GM23338 (cell line): ENCODE measurements around the gene EPHB2. TPM values are rescaled to one million over a fixed set of nuclear protein-coding genes. Genes with fewer than 3 reads are reported as not detected.

ENCODE experiments used
- ATAC-seq: fragments of 200-7000 bp; cut with Tn5 transposase; 3 replicates; pipeline ENCODE4 v1.9.1; 2020
- DNase-seq: peaks from one replicate; pipeline ENCODE4 v3.0.0-alpha.2; 2015; ENCODE audit warnings: low spot score
- H2AFZ ChIP-seq: fragments of 200-600 bp; sonication (generic); 2 replicates; pipeline ENCODE4 v1.8.0; 2016; ENCODE audit warnings: antibody characterized with exemption, mild to moderate bottlenecking, moderate library complexity
- H3F3A ChIP-seq: fragments of 200-600 bp; sonication (generic); replicated peaks from 2 replicates; pipeline ENCODE4 v1.8.0; 2017; ENCODE audit warnings: antibody characterized with exemption, mixed run types, low read depth
- H3K27ac ChIP-seq: fragments of 200-600 bp; sonication (generic); 2 replicates; pipeline ENCODE4 v1.6.1; 2016; ENCODE audit warnings: low read depth
- H3K27me3 ChIP-seq: fragments of 200-600 bp; sonication (generic); 2 replicates; pipeline ENCODE4 v1.8.0; 2016; ENCODE audit warnings: mild to moderate bottlenecking, mixed run types, moderate library complexity; ENCODE audit not compliant: insufficient read depth
- H3K36me3 ChIP-seq: fragments of 200-600 bp; sonication (generic); 2 replicates; pipeline ENCODE4 v1.8.0; 2016; ENCODE audit warnings: mild to moderate bottlenecking; ENCODE audit not compliant: insufficient read depth
- H3K4me1 ChIP-seq: fragments of 200-600 bp; sonication (generic); 2 replicates; pipeline ENCODE4 v1.8.0; 2016; ENCODE audit warnings: mild to moderate bottlenecking, moderate library complexity; ENCODE audit not compliant: insufficient read depth
- H3K4me2 ChIP-seq: fragments of 200-600 bp; sonication (generic); 2 replicates; pipeline ENCODE4 v1.7.1; 2017; ENCODE audit warnings: mixed run types
- H3K4me3 ChIP-seq: fragments of 200-600 bp; sonication (generic); 2 replicates; pipeline ENCODE4 v1.6.1; 2016; ENCODE audit warnings: mixed run types
- H3K79me2 ChIP-seq: fragments of 200-600 bp; sonication (generic); replicated peaks from 2 replicates; pipeline ENCODE4 v1.8.0; 2017; ENCODE audit warnings: mild to moderate bottlenecking; ENCODE audit not compliant: insufficient read depth
- H3K9me2 ChIP-seq: fragments of 200-600 bp; sonication (generic); 2 replicates; pipeline ENCODE4 v1.8.0; 2017; ENCODE audit not compliant: insufficient read depth
- H4K20me1 ChIP-seq: fragments of 200-600 bp; sonication (generic); replicated peaks from 2 replicates; pipeline ENCODE4 v1.8.0; 2017; ENCODE audit warnings: mild to moderate bottlenecking; ENCODE audit not compliant: insufficient read depth
- H3K27ac Mint-ChIP-seq: 2 replicates; pipeline ENCODE4 v1.8.0; 2020; ENCODE audit warnings: inconsistent platforms, mild to moderate bottlenecking, moderate library complexity, mixed read lengths
- H3K27me3 Mint-ChIP-seq: 3 replicates; pipeline ENCODE4 v1.8.0; 2022; ENCODE audit warnings: low read depth, mild to moderate bottlenecking, moderate library complexity, mixed read lengths, inconsistent platforms; ENCODE audit not compliant: insufficient read depth, poor library complexity
- H3K36me3 Mint-ChIP-seq: 3 replicates; pipeline ENCODE4 v1.8.0; 2021; ENCODE audit warnings: low read depth, mild to moderate bottlenecking, inconsistent platforms, moderate library complexity, mixed read lengths
- H3K4me1 Mint-ChIP-seq: 3 replicates; pipeline ENCODE4 v1.8.0; 2020; ENCODE audit warnings: mild to moderate bottlenecking, inconsistent platforms, mixed read lengths
- H3K4me3 Mint-ChIP-seq: 3 replicates; pipeline ENCODE4 v1.8.0; 2021; ENCODE audit warnings: moderate library complexity, mild to moderate bottlenecking, inconsistent platforms, mixed read lengths
- H3K9me3 Mint-ChIP-seq: 3 replicates; pipeline ENCODE4 v1.8.0; 2020; ENCODE audit warnings: moderate library complexity, mild to moderate bottlenecking, inconsistent platforms, mixed read lengths
- CTCF ChIP-seq, 2 experiments: fragments of 200-600 bp in 1 of 2; sonication (generic) in 1 of 2; conservative IDR thresholded peaks; 2 replicates each; pipeline versions ENCODE4 v1.5.1 to v1.6.1; 2016 to 2017; ENCODE audit warnings: antibody characterized with exemption in 2 of 2, low read depth in 2 of 2, mild to moderate bottlenecking in 2 of 2, moderate library complexity in 1 of 2
- EZH2 ChIP-seq: fragments of 200-600 bp; sonication (generic); IDR thresholded peaks from one replicate; pipeline ENCODE4 v1.8.0; 2017; ENCODE audit warnings: antibody characterized with exemption, mild to moderate bottlenecking, low read depth; ENCODE audit not compliant: unreplicated experiment
- EZH2phosphoT487 ChIP-seq: fragments of 200-600 bp; sonication (generic); IDR thresholded peaks from one replicate; pipeline ENCODE4 v1.8.1; 2018; ENCODE audit warnings: antibody characterized with exemption; ENCODE audit not compliant: unreplicated experiment
- JUNB ChIP-seq: IDR thresholded peaks from one replicate; pipeline ENCODE4 v1.6.1; 2016; ENCODE audit warnings: antibody characterized with exemption; ENCODE audit not compliant: unreplicated experiment
- NANOG ChIP-seq: IDR thresholded peaks from 2 replicates; pipeline ENCODE4 v1.6.1; 2016; ENCODE audit warnings: antibody characterized with exemption, borderline replicate concordance
- POLR2AphosphoS5 ChIP-seq: IDR thresholded peaks from 2 replicates; pipeline ENCODE4 v1.6.1; 2016; ENCODE audit warnings: antibody characterized with exemption, low read depth
- REST ChIP-seq: IDR thresholded peaks from one replicate; pipeline ENCODE4 v1.6.1; 2018; ENCODE audit warnings: antibody characterized with exemption; ENCODE audit not compliant: unreplicated experiment
- ZNF114 ChIP-seq: fragments of 250-450 bp; sonication (Bioruptor Pico); IDR thresholded peaks from 2 replicates; pipeline ENCODE4 v1.5.0; 2020; ENCODE audit warnings: mild to moderate bottlenecking, moderate library complexity
- ZNF331 ChIP-seq: fragments of 250-450 bp; sonication (Bioruptor Pico); IDR thresholded peaks from 2 replicates; pipeline ENCODE4 v1.5.0; 2020; ENCODE audit warnings: low read depth, mild to moderate bottlenecking, moderate library complexity
- polyA plus RNA-seq: library from polyadenylated mRNA; unstranded; fragments of >200 nt; fragmentation: Nextera tagmentation; extraction: Ambion mirVana; gene quantifications from 2 replicates; pipeline ENCODE4 v1.2.1, GENCODE V29; 2016
- total RNA-seq: library from RNA; depleted of rRNA; stranded (reverse); fragments of >200 nt; shearing (Covaris generic); gene quantifications from 2 replicates; pipeline ENCODE4 v1.2.3, GENCODE V29; 2014

The EPHB2 gene
- total and polyA plus RNA-seq, 2 experiments from 2014 or later, result 4.1 to 20.1 TPM

DNA sequence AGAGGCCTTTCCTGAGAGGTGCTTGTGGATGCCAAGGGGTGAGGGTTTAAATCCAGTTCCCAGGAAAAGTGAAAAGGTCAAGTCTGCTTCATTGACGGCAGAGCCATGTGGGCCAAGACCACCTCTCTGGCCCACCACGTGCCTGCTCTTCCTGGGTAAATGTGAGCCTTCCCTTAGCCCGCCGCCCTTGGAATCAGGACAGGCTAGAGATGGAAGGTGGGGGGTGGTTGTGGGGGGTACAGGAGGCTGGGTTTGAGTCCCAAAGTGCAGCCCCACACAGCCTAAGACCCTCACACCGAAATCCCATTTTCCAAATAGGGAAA is 104.4 kb downstream of the EPHB2 start (continued):
- TF ChIP-seq CTCF (conservative IDR thresholded peaks at IDR 0.05; ENCODE audit: low read depth in 2 of 2), result no peak
- TF ChIP-seq JUNB, result no peak
- TF ChIP-seq EZH2phosphoT487, result no peak
- TF ChIP-seq EZH2, result no peak
- no peak for TF ChIP-seq ZNF331 (CRISPR knock-in tag)

DNA sequence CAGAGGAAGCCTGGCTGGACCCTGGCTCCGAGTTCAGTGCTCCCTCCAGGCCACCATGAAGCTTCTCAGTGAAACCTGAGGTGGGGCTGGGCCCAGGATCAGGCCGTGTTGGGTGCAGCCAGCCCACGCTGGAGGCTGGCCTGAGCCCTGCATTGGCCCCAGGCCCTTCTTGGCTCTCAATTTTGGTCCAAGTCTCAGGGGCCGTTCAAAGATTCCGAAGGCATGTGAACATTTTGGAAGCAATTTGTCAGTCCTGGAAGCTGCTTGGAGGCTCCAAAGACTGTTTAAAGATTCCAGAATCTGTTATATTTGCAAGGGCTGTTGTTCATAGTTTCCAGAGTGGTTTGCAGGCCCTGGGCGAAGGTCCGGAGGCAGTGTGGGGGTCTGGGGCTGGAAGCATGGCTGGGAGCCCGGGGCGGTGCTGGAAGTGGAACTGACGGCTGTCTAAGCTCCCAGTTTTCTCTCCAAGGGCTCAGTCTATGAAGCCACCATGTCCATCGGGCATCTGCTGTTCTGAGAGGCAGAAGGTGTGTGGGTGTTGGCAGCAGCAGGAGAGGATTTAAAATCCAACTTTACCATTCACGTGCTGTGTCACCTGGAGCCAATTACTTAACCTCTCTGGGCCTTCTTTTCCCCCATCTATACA is 104.9 kb downstream of the EPHB2 start:
- Histone ChIP-seq H3F3A (no peaks in the 10 kb centered on the region), H3K79me2 (no peaks in the 10 kb centered on the region), H3K36me3 (no peaks in the 10 kb centered on the region), H4K20me1 (no peaks in the 10 kb centered on the region), H2AFZ (no peak overlapping the region), H3K4me1 (no peaks in the 10 kb centered on the region), H3K27me3 (no peaks in the 10 kb centered on the region), H3K9me2 (no peaks in the 10 kb centered on the region), H3K27ac (no peak overlapping the region), H3K4me2 (no peak overlapping the region), H3K4me3 (no peak overlapping the region)
- no peaks in the 10 kb centered on the region; the same call in 2 of the 3 replicates for H3K9me3 Mint-ChIP-seq
- no peak for DNase-seq
- H3K4me1 Mint-ChIP-seq, result peaks cover 12% of the 10 kb centered on the region
- H3K4me3 Mint-ChIP-seq, result no peak overlapping the region
- H3K36me3 Mint-ChIP-seq, result no peaks in the 10 kb centered on the region
- H3K27ac Mint-ChIP-seq, result no peak overlapping the region
- no peak for ATAC-seq
- H3K27me3 Mint-ChIP-seq, result peaks cover 3% of the 10 kb centered on the region
- TF ChIP-seq NANOG (no peak), REST (no peak)

- no peak overlapping the region for H3K27ac Mint-ChIP-seq
- no peak for ATAC-seq
- no peaks in the 10 kb centered on the region for H3K9me2 ChIP-seq
- TF ChIP-seq JUNB, result no peak
- TF ChIP-seq EZH2, result no peak
- TF ChIP-seq POLR2AphosphoS5, result no peak
- no peak for TF ChIP-seq REST
- no peak for TF ChIP-seq ZNF114 (CRISPR knock-in tag)
Measured at GRCh38 chr1:22816067-22816775, 105.6 kb downstream of the EPHB2 start.

More at GRCh38 chr1:22816067-22816775, 105.6 kb downstream of the EPHB2 start:
- Histone ChIP-seq H3K27ac (no peak overlapping the region), H3K27me3 (no peaks in the 10 kb centered on the region), H3K36me3 (no peaks in the 10 kb centered on the region), H3K4me1 (no peaks in the 10 kb centered on the region), H3K79me2 (no peaks in the 10 kb centered on the region), H4K20me1 (no peaks in the 10 kb centered on the region), H3K4me3 (no peak overlapping the region), H3F3A (no peaks in the 10 kb centered on the region), H3K4me2 (no peak overlapping the region), H2AFZ (no peak overlapping the region)
- Mint-ChIP-seq H3K27me3 (peaks cover 3% of the 10 kb centered on the region), H3K4me3 (no peak overlapping the region), H3K36me3 (no peaks in the 10 kb centered on the region), H3K4me1 (peaks cover 12% of the 10 kb centered on the region), H3K9me3 (no peaks in the 10 kb centered on the region; the same call in 2 of the 3 replicates)
- DNase-seq, result no peak
